HepG2 (cell line): Measurements from ENCODE around the gene RAB43. TPM values are rescaled to one million over a fixed set of nuclear protein-coding genes. Genes with fewer than 3 reads are reported as not detected.

Source experiments
- AHDC1 ChIP-seq: sonication (generic); formaldehyde crosslinking; IDR thresholded peaks from 2 replicates; pipeline ENCODE4 v1.5.1; 2020; ENCODE audit warnings: mild to moderate bottlenecking, missing genetic modification reagents, borderline replicate concordance
- ARNT2 ChIP-seq: sonication (generic); formaldehyde crosslinking; IDR thresholded peaks from 2 replicates; pipeline ENCODE4 v1.8.0; 2022; ENCODE audit warnings: mild to moderate bottlenecking, low read depth, missing genetic modification reagents, moderate library complexity
- ATF7-NPFF ChIP-seq: sonication (generic); formaldehyde crosslinking; IDR thresholded peaks from 2 replicates; pipeline ENCODE4 v1.8.1; 2023; ENCODE audit warnings: mild to moderate bottlenecking, low read depth, missing genetic modification reagents, moderate library complexity
- BCL6 ChIP-seq: IDR thresholded peaks from 2 replicates; pipeline ENCODE4 v1.6.1; 2016; ENCODE audit warnings: missing genetic modification reagents, missing compliant biosample characterization
- ELF1 ChIP-seq: sonication (generic); formaldehyde crosslinking; IDR thresholded peaks from 2 replicates; pipeline ENCODE4 v1.4.0; 2020; ENCODE audit warnings: missing genetic modification reagents
- HES4 ChIP-seq: sonication (generic); formaldehyde crosslinking; IDR thresholded peaks from 2 replicates; pipeline ENCODE4 v1.9.0; 2021; ENCODE audit warnings: mild to moderate bottlenecking, missing genetic modification reagents, borderline replicate concordance
- HMG20A ChIP-seq: IDR thresholded peaks from 2 replicates; pipeline ENCODE4 v1.6.1; 2016; ENCODE audit warnings: borderline replicate concordance
- JUND ChIP-seq: sonication (generic); formaldehyde crosslinking; IDR thresholded peaks from 2 replicates; pipeline ENCODE4 v1.8.0; 2022; ENCODE audit warnings: mild to moderate bottlenecking, missing genetic modification reagents
- KAT8 ChIP-seq: IDR thresholded peaks from 2 replicates; pipeline ENCODE4 v1.6.1; 2016; ENCODE audit warnings: missing genetic modification reagents, missing compliant biosample characterization
- KDM4B ChIP-seq: sonication (generic); formaldehyde crosslinking; IDR thresholded peaks from 2 replicates; pipeline ENCODE4 v1.4.0; 2020; ENCODE audit warnings: missing genetic modification reagents
- NR2F2 ChIP-seq: IDR thresholded peaks from 2 replicates; pipeline ENCODE4 v1.6.1; 2012; ENCODE audit warnings: low read depth, inconsistent platforms, borderline replicate concordance
- RBFOX2 ChIP-seq: fragments of 200-400 bp; formaldehyde crosslinking; IDR thresholded peaks from 2 replicates; pipeline ENCODE4 v1.6.1; 2017; ENCODE audit warnings: low read depth, mild to moderate bottlenecking, low read length
- SETDB1 ChIP-seq: sonication (generic); formaldehyde crosslinking; IDR thresholded peaks from 2 replicates; pipeline ENCODE4 v1.5.1; 2020; ENCODE audit warnings: missing genetic modification reagents, mild to moderate bottlenecking, borderline replicate concordance
- SMAD3 ChIP-seq: sonication (generic); formaldehyde crosslinking; IDR thresholded peaks from 2 replicates; pipeline ENCODE4 v1.4.0; 2020; ENCODE audit warnings: missing genetic modification reagents
- SP140L ChIP-seq: sonication (generic); formaldehyde crosslinking; IDR thresholded peaks from 2 replicates; pipeline ENCODE4 v1.4.0; 2020; ENCODE audit warnings: missing genetic modification reagents, borderline replicate concordance
- ZBTB34 ChIP-seq: sonication (generic); formaldehyde crosslinking; IDR thresholded peaks from 2 replicates; pipeline ENCODE4 v1.8.0; 2022; ENCODE audit warnings: mild to moderate bottlenecking, missing genetic modification reagents
- ZEB1 ChIP-seq: IDR thresholded peaks from 2 replicates; pipeline ENCODE4 v1.6.1; 2012; ENCODE audit warnings: mild to moderate bottlenecking, low read depth, inconsistent platforms; ENCODE audit not compliant: insufficient replicate concordance
- ZFP41 ChIP-seq: sonication (generic); formaldehyde crosslinking; IDR thresholded peaks from 2 replicates; pipeline ENCODE4 v1.4.0; 2020; ENCODE audit warnings: mild to moderate bottlenecking, missing genetic modification reagents, borderline replicate concordance
- ZFP90 ChIP-seq: sonication (generic); formaldehyde crosslinking; IDR thresholded peaks from 2 replicates; pipeline ENCODE4 v1.8.0; 2022; ENCODE audit warnings: missing genetic modification reagents, mild to moderate bottlenecking, inconsistent platforms, borderline replicate concordance
- ZNF3 ChIP-seq: IDR thresholded peaks from 2 replicates; pipeline ENCODE4 v1.7.0; 2017; ENCODE audit warnings: inconsistent platforms
- ZNF354B ChIP-seq: sonication (generic); formaldehyde crosslinking; IDR thresholded peaks from 2 replicates; pipeline ENCODE4 v1.8.0; 2022; ENCODE audit warnings: mild to moderate bottlenecking, missing genetic modification reagents
- ZNF569 ChIP-seq: sonication (generic); formaldehyde crosslinking; IDR thresholded peaks from 2 replicates; pipeline ENCODE4 v1.5.0; 2020; ENCODE audit warnings: mild to moderate bottlenecking, missing genetic modification reagents, moderate library complexity, borderline replicate concordance
- ZNF652 ChIP-seq: IDR thresholded peaks from 2 replicates; pipeline ENCODE4 v1.6.1; 2016; ENCODE audit warnings: low read depth, borderline replicate concordance
- ZNF772 ChIP-seq: sonication (generic); formaldehyde crosslinking; IDR thresholded peaks from 2 replicates; pipeline ENCODE4 v1.5.0; 2020; ENCODE audit warnings: mild to moderate bottlenecking, missing genetic modification reagents
- polyA plus RNA-seq, 8 experiments: library from polyadenylated mRNA; depleted of rRNA in 3 of 8; stranded (reverse) in 7 of 8; unstranded in 1 of 8; fragments of >200 nt; fragmentation: Illumina TruSeq in 4 of 8; extraction: Trizol in 4 of 8; gene quantifications; 2 replicates each; pipeline versions ENCODE4 v1.2.1 to v1.2.3, GENCODE V29; 2011 to 2016; ENCODE audit warnings: low read depth in 4 of 8, missing spikeins in 1 of 8, mixed read lengths in 1 of 8; ENCODE audit not compliant: insufficient read depth in 1 of 8
- total RNA-seq, 5 experiments: library from RNA; depleted of rRNA; stranded (reverse); fragments of >200 nt; fragmentation: Illumina TruSeq; extraction: Trizol; gene quantifications; 2 replicates each; pipeline ENCODE4 v1.2.3, GENCODE V29; 2016; ENCODE audit warnings: low read depth in 1 of 5

RAB43 gene
- total and polyA plus RNA-seq, 2 of the 13 experiments (the other 11 are each of a cell fraction or from before 2014, with no cell fraction given) = 11.8 to 18.4 TPM

GRCh38 chr3:129054605-129055104 lies 66.9 kb downstream of the RAB43 start (continued):
- TF ChIP-seq ZNF569 (CRISPR knock-in tag) = no peak
- no peak for TF ChIP-seq NR2F2
- TF ChIP-seq ZNF772 (CRISPR knock-in tag) = no peak
- no peak for TF ChIP-seq SP140L (CRISPR knock-in tag)
- no peak for TF ChIP-seq ZEB1
- TF ChIP-seq ZNF652 (CRISPR knock-in tag) = peak; percentile 95
- TF ChIP-seq ZFP41 (CRISPR knock-in tag) = no peak
- peak; percentile 43; the same call in 1 of the 2 replicates for TF ChIP-seq ZBTB34 (CRISPR knock-in tag)
- no peak for TF ChIP-seq ATF7-NPFF (CRISPR knock-in tag)
- no peak for TF ChIP-seq BCL6 (CRISPR knock-in tag)
- TF ChIP-seq SMAD3 (CRISPR knock-in tag) = peak; percentile 37; the same call in 1 of the 2 replicates
- 0 out of 2 replicates have a peak, but pooled peaks have one; percentile 27 for TF ChIP-seq AHDC1 (CRISPR knock-in tag)
- TF ChIP-seq KDM4B (CRISPR knock-in tag) = no peak
- no peak for TF ChIP-seq ZFP90
- TF ChIP-seq ELF1 (CRISPR knock-in tag) = no peak
- no peak for TF ChIP-seq KAT8
- no peak for TF ChIP-seq ZNF3 (CRISPR knock-in tag)
- TF ChIP-seq RBFOX2 = no peak
- TF ChIP-seq HES4 (CRISPR knock-in tag) = no peak
- no peak for TF ChIP-seq SETDB1
- 0 out of 2 replicates have a peak, but pooled peaks have one; percentile 45 for TF ChIP-seq ARNT2 (CRISPR knock-in tag)
- no peak for TF ChIP-seq ZNF354B (CRISPR knock-in tag)
- no peak for TF ChIP-seq JUND (CRISPR knock-in tag)
- TF ChIP-seq HMG20A (CRISPR knock-in tag) = peak; percentile 63; the same call in 1 of the 2 replicates
